22Rv1 (cell line): ENCODE results near the gene ROM1.

Source experiments
- CTCF ChIP-seq: fragments of 450-650 bp; IDR thresholded peaks from 2 replicates; pipeline ENCODE4 v1.5.1; 2017; ENCODE audit warnings: mild to moderate bottlenecking
- ZFX ChIP-seq: fragments of 450-650 bp; IDR thresholded peaks from 2 replicates; pipeline ENCODE4 v1.6.1; 2017; ENCODE audit warnings: antibody characterized with exemption, borderline replicate concordance

GRCh38 chr11:62567018-62567633 lies 45.9 kb upstream of the ROM1 start:
- TF ChIP-seq CTCF (no peak), ZFX (no peak)
